ENCODE data around the gene NHLH1.

GRCh38 chr1:160411271-160412027 lies 44.6 kb downstream of the NHLH1 start:
- TF ChIP-seq, protein P1, sequence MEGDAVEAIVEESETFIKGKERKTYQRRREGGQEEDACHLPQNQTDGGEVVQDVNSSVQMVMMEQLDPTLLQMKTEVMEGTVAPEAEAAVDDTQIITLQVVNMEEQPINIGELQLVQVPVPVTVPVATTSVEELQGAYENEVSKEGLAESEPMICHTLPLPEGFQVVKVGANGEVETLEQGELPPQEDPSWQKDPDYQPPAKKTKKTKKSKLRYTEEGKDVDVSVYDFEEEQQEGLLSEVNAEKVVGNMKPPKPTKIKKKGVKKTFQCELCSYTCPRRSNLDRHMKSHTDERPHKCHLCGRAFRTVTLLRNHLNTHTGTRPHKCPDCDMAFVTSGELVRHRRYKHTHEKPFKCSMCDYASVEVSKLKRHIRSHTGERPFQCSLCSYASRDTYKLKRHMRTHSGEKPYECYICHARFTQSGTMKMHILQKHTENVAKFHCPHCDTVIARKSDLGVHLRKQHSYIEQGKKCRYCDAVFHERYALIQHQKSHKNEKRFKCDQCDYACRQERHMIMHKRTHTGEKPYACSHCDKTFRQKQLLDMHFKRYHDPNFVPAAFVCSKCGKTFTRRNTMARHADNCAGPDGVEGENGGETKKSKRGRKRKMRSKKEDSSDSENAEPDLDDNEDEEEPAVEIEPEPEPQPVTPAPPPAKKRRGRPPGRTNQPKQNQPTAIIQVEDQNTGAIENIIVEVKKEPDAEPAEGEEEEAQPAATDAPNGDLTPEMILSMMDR (IDR thresholded peaks at IDR 0.05; ENCODE audit: insufficient read depth, low read length), result no peak
- TF ChIP-seq POLR2AphosphoS5 (IDR thresholded peaks at IDR 0.05; ENCODE audit: low read depth) (no peak), GABPA (IDR thresholded peaks at IDR 0.05; ENCODE audit: low read depth) (no peak)

Data from HL-60 (cell line).